HL-60/S4 treated with retinoic acid at 250 ng/mL for 4 days and 3 days (cell line): ENCODE results near the gene OAS3.

Experiments
- in situ Hi-C: fragments of 300-500 bp; cut with MboI; formaldehyde crosslinking; loops from 2 replicates; pipeline ENCODE4 v1.7.0; 2022; ENCODE audit warnings: low sequenced_read_pairs

The OAS3 gene

GRCh38 chr12:113007166-113007565 is 68.9 kb downstream of the OAS3 start:
- in situ Hi-C loops = no loop called here

- in situ Hi-C loops = no loop called here
These were observed 72.4 kb downstream of the OAS3 start for GRCh38 chr12:113010701-113011100.

- in situ Hi-C loops = no loop called here
These were observed 76.3 kb downstream of the OAS3 start for GRCh38 chr12:113014565-113014964.

- in situ Hi-C loops = no loop called here
These were observed 78.5 kb downstream of the OAS3 start for GRCh38 chr12:113016796-113017195.

GRCh38 chr12:113019025-113019424 is 80.8 kb downstream of the OAS3 start:
- in situ Hi-C loops = no loop called here

- in situ Hi-C loops = no loop called here
These were observed 83.2 kb downstream of the OAS3 start for GRCh38 chr12:113021500-113021899.
